Stimulated activated CD4-positive, alpha-beta T cell treated with anti-CD3 and anti-CD28 coated beads, Interleukin-1b, Interleukin-23, amount 100 ng/mL, for 48 hours (primary cell): ENCODE data around the gene HES7.
"Not testable (repeated sequence)": the region's sequence is repeated elsewhere in the genome, so short reads cannot be mapped to it uniquely, and the experiment has no call there.

Source experiments
- DNase-seq: peaks from one replicate; pipeline ENCODE4 v3.0.0-alpha.2; 2020

The HES7 gene

DNA sequence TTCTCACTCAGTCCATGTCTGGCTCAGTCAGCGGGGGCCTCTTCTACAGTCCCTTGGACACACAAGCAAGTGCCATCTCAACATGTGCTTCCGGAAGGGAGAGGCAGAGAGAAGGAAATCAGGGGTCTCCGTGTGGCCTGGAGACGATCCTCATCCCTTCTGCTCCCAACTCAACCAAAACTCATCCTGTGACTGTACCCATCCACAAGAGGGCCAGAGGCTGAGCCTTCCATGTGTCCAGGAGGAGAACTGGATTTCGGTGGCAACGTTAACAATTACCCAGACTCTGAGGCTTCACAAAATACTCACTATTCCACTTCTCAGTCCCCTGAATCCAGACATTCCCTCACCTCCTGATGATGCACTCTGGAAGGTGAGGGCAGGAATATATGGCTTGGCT, 28.5 kb downstream of the HES7 start:
- DNase-seq = no peak

DNA sequence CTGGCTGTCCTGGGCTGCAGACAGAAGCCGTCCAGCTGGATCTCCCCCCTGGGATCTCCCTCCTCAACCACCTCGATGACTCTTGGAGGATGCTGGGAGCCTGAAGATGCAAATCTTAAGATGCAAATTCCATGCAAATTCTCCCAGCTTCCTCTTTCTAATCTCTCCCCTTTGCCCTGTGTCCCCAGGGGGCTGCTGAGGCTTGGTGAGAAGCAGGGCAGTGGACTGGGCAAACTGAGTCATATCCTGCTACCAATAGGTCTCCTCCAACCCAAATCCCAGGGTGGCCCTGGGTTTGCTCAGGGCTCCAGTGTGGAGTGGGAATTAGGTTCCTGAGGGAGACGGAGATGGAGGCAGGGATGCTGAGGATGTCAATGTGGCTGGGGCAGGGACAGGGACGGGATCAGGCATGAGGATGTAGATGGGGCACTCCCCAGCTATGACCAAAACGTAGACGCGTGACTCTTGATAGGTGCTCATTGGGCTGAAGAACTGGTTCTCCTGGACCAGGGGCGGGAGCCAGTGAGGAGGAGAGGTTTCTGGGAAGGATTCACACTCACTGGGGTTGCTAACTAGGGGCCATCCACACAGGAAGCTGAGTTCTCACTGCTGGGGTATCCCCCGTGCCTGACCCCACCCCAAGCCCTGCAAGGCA, 32.7 kb downstream of the HES7 start:
- no peak for DNase-seq

DNA sequence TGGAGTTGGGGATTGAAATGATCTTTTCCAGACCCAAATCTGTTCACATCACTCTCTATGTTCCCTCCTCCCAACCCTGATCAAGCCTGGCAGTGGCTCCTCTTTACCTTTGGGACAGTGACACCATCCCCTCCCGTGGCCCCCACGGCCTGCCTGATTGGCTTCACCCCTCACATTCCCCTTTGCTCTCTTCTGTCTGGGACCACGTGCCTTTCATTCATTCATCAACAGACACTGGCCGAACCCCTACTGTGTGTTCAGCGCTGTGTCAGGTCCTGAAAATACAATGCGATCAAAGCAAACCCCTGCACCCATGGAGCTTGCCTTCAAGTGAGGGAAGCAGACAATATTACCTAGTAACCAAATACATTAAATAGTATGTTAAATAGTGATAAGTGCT, 34.2 kb downstream of the HES7 start:
- no peak for DNase-seq

DNA sequence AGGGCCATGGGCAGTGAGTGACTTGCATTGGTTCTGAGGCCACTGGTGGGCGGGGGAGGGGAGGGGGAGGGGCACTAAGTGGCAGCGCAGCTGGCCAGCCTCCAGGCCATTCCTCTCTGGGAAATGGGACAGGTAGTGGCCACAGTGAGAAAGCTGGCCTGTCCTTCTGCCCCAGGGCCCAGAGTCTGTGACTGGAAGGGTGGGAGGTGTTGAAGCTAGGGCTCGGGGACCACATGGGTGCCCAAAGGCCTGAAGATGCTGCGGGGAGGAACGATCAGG, 36.0 kb downstream of the HES7 start:
- DNase-seq = no peak

DNA sequence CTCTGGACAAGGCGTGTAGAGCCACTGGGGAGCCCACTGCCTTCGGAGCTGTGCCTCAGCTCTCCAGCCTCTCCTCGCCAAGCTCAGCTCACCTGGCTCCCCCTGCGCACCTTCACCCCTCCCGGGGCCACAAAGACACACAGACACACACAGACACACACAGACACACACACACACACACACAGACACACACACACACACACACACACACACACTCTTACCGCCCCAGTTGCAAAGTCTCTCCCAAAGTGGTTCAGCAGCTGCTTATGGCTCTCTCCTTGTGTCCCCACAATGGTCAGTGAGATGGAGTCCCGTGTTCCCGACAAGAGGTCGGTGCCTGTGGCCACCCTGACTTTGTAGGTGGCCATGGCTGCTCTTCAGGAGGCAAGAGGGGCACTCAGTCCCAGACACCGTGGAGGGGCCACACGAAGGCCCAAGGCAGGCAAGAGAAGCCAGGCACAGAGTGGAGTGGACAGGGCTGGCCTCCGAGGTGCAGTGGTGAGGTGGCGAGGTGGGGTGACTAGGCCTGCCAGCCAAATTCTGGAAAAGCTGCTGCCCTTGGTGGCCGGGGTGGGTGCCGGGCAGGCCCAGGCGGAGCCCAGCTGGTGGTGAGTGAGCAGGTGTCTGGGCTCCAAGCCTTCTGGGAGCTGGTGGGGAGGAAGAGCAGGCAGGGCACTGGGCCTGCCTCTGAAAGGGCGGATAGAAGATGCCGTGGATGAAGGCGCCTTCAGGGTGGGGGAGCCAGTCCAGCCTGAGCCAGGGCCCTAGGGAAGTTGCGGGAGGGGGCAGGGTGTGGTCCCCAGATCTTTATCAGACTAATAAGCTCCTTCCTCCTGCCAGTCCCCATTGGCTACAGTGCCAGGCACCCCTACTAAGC, 36.6 kb downstream of the HES7 start, which contains the start of gene ALOX12B:
ALOX12B (minus strand) TSS at position 642 of the 877 bp plus-strand sequence; CDS start at position 368, 274 bp downstream.
- no peak for DNase-seq

DNA sequence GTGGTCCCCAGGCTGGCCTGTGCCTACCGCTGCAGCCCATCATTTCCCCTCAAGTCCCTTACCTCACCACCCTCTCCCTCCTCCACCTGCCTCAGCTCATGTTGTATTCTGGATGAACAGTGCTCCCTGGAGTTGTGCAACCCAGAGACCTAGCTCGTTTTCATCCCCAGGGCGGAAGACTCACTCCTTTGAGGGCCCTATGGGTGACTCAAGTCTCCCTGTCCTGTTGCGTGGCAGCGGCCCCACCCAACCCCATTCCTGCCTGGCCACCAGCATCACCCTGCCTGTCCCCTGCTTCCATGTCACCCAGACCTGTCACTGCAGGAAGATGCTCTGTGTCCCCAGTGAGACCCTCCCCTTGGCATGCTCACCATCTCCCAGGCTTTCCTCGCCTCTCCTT, 39.7 kb downstream of the HES7 start:
- no peak for DNase-seq

DNA sequence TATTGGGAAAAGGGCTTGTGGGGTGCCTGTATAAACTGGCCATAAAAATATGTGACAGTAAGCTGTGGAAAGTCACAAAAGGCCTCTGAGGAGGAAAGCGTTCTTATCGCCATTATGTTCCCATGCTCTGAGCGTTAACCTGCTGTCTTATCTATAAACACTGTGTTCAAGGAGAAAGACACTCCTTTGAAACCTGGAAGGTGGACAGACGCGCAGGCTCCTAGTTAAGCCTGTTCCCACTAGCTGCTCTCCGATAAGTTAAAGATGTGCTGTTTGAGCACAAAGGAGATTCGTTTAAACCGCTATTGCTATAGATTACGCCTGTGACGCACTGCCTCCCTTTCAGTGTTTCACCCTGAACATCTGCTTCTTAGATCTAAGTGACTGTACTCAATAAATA, 41.6 kb downstream of the HES7 start:
- no peak for DNase-seq

DNA sequence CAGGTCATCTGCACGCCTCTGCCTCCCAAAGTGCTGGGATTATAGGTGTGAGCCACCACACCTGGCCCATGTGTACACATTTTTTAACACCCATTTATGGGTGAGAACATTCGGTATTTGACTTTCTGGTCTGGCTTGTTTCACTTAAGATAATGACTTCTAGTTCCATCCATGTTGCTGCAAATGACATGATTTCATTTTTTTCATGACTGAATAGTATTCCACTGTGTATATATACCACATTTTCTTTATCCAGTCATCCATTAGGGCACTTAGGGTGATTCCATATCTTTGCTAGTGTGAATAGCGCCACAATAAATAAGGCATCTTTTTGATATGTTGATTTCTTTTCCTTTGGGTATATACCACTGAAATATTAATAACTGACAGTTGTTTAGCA, 42.0 kb downstream of the HES7 start:
- no peak for DNase-seq

DNA sequence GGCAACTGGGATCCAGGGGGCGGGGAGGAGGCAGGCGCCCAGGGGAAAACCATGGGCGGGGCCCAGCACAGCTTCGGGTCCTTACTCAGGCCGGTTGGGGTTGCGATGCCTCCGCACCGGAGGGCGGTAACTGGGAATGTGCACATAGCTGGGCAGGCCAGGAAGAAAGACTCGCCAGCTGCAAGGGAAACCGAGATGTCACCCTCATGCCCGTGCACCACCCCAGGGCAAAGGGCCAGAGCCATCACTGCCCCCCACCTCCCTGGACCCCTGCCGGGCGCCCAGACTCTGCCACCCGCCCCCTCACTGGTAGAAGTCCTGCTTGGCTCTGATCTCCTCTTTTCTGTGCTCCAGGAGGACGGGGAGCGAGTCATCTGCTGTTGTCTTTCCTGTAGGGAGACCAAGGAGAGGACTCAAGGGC, 43.1 kb downstream of the HES7 start:
- DNase-seq = no peak

DNA sequence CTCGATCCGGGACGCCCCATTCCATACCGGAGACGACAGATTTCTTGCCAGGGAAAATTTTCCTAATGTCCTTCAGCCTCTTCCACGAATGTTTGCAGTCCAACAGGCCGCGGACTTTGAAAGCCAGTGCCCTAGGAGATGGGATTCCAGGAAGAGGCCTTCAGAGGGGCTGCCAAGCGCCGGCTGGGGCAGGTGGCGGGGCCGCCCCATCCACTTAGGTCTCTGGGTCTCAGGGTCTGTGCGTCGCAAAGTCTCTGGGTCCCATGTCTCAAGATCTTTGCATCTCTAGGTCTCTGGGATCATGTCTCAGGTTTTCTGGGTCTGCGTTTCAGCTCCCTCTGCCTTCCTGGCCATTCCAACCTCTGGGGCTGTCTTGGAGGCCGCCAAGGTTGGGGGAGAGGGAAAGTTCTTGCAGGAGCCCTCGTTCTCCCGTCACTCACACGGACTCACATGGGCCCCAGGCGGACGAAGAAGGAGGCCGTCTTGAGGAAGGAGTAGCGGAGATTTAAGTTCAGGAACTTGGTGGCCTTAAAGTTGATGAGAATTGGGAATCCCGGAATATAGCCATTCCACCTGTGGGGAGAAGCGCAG, 43.6 kb downstream of the HES7 start:
- no peak for DNase-seq

DNA sequence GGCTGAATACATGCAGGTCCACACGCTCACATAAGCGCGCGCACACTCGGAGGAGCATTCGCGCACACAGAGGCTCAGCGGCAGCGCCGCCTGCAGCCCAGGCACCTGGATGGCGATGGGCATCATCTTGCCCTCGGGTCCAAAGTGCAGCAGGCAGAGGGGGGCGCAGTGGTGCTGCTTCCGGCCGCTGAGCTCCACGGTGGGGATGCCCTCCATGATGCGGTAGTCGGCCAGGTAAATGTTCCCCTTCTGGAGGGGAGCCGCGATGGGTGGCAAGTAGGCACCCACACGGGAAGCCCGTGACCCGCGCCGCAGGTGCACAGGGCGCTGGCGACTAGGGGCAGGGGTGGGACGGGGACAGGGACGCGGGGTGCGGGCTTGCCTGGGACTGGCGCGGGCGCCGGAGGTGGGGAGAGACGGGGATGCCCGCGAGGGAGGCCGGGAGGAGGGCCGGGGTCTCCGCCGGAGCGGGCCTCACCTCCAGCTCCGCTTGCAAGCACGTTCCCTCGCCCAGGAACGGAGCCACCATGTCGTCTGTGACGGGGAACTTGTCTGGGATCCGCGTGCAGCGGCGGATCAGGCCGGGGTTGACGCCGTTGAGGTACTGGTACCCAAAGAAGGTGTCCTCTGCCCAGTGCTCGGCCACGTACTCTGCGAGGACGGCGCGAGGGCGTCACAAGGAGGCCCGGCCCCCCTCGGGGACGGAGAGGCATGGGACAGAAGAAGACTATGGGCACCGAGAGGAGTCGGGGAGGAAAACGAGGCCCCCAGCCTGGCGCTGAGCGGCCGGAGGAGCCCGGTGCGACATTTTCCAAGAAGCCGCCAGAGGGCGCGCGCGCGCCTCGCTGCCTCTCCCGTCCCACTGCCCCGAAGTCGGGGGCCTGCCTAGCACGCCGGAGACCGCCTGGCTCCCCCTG, 44.4 kb downstream of the HES7 start:
- DNase-seq = peak; percentile 82

DNA sequence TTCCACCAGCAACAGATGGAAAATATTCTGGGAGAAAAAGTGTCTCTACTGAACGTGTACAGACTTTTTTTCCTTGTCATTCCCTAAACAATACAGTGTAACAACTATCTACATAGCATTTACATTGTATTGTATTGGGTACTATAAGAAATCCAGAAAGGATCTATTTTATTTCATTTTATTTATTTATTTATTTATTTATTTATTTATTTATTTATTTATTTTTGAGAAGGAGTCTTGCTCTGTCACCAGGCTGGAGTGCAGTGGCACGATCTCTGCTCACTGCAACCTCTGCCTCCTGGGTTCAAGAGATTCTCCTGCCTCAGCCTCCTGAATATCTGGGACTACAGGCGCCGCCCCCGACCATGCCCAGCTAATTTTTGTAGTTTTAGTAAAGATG, 46.0 kb downstream of the HES7 start:
- not testable (repeated sequence) for DNase-seq

DNA sequence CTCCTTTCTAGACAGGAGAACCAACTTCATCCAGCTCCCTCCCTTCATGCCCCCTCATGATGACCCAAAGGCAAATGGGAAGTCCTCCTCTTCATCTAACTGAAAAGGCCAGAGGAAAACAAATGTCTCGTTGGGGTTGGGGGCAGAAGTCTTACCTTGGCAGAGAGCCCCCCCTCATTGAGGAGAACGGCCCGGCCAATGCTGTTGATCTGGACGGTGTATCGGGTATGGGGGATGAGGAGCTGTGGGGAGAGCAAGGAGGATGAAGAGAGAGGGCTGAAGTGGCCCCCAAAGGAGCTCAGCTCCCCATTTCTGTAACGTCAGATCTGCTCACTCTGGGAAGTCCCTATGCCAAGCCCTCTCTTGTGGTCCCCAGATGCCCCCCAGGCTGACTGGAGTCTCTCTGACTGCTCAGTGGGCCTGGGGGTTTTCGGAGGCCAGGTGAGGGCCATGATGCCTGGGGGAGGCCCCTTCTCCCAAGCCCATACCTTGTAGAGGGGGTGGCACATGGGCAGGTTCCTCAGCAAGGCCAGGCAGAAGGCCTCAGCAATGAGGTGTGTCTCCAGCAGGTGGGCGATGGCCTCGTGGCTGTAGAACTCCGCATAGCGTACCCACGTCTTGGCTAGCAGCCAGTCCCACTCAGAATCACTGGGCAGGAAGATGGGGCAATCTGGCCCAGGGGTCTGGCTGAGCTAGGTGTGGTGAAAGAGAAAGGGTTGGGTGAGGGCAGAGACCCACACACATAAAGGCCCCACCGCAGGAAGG, 47.2 kb downstream of the HES7 start:
- DNase-seq = no peak

DNA sequence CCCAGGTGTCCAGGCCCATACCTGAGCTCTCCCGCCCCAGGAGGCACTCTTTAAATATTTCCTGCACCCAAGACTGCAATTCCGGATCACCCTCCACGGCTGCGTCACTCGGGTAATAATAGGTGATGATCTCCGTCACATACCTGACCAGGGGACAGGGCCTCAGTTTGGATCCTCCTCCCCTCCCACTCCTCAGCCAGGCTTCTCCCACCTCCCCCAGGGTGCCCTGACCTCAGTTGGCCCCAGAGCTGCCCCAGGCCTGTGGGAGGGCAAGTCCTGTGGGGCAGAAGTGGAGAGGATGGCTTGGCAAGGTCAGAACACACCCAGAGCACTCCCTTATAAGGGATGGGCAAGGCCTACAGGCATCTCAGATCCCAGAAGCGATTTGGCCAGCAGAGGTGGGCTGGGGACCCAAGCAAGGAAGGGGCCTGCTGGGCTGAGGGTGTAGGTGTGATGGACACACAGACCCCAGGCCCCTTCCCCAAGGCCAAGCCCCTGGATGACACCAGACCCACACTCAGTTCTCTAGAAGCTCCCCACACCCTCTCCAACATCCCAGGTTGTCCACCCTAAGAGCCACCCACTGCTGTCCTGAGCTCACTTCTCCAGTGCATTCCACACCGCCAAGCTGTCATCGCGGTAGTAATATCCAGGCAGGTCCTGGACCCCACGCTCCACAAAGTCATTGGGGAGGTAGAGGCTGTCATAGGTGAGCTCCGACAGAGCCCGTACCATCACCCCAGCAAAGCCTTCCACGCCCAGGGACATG, 48.1 kb downstream of the HES7 start:
- DNase-seq = no peak

DNA sequence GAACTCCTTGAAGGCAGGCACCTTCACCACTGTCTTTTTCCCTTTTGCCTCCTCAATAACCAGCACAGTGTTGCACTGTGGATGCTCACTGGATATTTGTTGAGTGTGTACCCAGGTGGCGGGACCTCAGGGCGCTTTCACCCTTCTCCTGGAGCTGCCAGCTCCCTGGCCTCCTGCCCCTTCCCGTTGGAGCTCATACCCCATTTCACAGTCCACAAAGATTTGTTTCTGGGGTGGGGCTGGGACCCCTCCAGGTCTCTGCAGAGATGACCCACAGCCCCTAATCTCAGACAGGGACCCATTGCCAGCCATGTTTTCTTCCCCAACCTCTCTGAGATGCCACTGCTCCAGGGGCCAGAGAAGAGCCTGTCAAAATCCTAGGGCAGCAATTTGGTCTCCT, 48.8 kb downstream of the HES7 start:
- DNase-seq = no peak

DNA sequence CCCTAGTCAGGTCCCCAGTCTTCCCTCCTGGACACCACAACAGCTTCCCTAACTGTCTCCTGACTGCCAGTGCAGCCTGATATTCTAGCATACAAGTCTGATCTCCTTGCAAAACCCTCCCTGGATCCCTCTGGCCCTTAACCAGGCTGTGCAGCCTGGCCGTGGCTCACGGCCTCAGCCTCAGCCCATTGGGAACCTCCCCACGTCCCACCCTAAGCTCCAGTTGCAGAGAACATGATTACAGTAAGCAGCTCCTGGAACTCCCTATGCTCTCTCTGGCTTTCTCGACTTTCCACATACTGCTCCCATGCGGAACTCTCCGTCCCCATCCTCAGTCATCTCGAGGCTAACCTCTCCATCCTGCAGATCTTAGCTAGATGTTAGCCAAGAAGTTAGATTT, 49.4 kb downstream of the HES7 start:
- no peak for DNase-seq

DNA sequence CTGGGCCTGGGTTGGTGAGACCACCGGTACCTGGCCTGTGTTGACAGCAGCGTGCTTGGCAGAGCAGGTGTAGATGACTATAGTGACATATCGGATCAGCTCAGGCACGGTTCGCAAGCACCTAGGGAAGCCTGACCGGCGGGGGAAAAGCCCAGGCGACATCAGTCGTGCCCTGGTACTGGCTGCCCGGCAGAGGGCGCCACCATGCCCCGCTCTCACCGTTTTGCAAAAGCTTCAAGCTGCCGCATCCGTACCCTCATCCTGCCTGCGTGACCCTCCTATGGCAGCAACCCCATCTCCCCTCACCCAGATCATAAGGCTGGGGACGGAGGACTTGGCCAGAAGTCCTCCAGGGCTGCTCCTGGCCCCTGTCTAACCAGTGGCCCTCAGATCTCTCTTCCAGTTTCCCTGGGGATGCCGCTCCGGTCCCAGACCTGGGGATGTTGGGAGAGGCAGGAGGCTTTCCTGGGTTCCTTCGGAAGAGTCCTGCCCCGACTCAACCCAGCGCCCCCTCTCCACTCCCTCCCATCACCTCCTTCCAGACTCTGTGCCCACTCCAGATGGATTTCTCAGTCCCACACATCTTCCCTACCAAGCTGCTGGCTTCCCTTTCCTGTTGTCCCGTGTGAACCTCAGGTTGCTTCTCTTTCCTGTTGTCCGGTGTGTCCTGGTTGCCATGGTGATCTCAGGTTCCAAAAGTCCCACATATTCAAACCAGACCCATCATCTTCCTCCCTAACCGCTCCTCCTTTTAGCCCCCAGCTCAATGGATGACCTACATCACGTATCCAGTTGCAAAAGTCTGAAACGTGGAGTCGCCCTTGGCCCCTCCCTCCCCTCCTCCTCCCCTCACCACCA, 50.0 kb downstream of the HES7 start:
- DNase-seq = peak; percentile 84

DNA sequence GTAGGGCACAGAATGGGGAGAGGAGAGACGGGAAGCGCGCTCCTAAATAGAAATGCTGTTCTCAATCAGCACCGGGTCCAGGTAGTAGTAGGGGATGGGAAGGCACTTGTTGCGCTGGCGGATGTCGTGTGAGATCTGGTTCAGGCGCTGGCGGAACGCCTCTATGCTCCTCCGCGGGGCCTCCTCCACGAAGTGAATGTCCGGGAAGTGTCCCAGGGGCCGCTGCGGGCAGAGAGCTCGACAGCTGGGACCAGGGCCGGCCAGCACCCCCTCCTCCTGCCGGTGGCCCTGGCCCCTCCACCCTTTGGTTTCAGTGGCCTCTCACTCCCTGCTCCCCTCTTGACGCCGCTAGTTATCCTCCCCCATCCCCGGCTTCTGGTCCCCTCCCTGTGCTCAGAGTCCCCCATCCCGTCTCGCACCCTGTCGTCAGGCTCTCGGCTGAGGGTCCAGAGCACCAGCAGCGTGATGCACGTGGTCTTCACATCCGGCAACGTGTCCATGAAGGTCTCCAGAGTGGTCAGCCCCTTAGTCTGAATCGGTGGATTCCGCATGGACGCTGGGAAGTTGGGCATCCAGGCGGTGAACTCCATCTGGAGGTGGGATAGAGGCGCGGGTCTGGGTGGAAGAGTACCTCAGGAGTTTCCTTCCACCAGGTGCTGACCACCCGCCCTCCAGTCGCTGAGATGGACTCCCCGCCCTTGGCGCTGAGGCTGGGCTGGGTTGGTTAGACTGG, 51.0 kb downstream of the HES7 start:
- DNase-seq = no peak

DNA sequence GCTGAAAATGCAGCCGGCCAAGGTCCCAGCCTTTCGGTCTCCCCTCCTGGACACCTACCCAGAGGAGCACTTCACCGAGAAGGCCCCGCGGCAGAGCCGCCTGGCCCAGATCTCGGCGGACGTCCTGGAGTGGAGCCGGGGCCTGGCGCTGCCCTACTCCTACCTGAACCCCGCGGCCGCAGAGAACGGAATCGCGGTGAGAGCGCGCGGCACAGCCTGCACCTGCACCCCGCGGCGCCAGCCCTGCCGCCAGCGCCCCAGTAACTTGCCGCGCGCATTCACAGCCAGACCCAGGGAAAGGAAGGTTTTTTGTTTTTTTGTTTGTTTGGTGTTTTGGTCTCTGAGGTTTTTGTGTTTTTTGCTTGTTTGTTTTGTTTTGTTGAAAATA, 51.6 kb downstream of the HES7 start:
- no peak for DNase-seq

DNA sequence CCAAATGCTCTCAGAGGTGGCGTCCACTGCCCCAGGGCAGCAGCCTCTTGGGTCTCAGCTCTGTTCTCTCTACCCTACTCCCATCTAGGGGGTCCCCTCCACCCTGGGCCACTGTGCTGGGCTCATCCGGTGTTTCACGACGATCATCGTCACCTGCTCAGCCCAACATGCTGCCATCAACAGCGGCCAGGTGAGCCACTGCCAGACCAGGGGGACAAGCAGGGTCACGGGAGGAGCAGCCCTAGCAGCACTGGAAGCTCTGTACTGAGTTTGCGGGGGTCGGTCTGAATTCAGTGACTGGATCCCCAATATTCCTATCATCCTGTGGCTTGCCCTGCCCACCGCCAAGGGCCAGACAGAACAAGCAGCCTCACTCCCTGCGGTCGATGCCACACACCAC, 52.4 kb downstream of the HES7 start:
- DNase-seq = no peak
